H1 (cell line): ENCODE measurements around the gene ZNF20. TPM values are rescaled to one million over a fixed set of nuclear protein-coding genes. Genes with fewer than 3 reads are reported as not detected.

Experiments
- HDAC2 ChIP-seq, 2 experiments: fragments of 300-600 bp in 1 of 2; sonication (generic) in 1 of 2; IDR thresholded peaks; 2 replicates each; pipeline ENCODE4 v1.6.1; 2011 to 2012; ENCODE audit warnings: low read depth in 2 of 2, low read length in 2 of 2, mild to moderate bottlenecking in 2 of 2, moderate library complexity in 2 of 2, borderline replicate concordance in 1 of 2, inconsistent platforms in 1 of 2
- POLR2A ChIP-seq, 2 experiments: IDR thresholded peaks; 1 replicate in 1 of 2; 2 replicates in 1 of 2; pipeline ENCODE4 v1.6.1; 2011; ENCODE audit warnings: low read depth in 2 of 2, low read length in 2 of 2, mild to moderate bottlenecking in 2 of 2; ENCODE audit errors: control extremely low read depth in 1 of 2
- SP4 ChIP-seq: IDR thresholded peaks from 2 replicates; pipeline ENCODE4 v1.6.1; 2012; ENCODE audit warnings: low read length, inconsistent platforms
- polyA plus RNA-seq, 7 experiments: library from polyadenylated mRNA; depleted of rRNA in 3 of 7; stranded (reverse) in 5 of 7; unstranded in 2 of 7; fragments of >200 nt in 5 of 7; fragments of 200-250 nt in 2 of 7; gene quantifications; 1 replicate in 5 of 7; 2 replicates in 1 of 7; 4 replicates in 1 of 7; pipeline versions ENCODE4 v1.2.1 to v1.2.3, GENCODE V29; 2011 to 2013; ENCODE audit warnings: missing spikeins in 2 of 7, mixed read lengths in 2 of 7
- total RNA-seq: library from RNA; stranded (reverse); fragmentation: NEBNext Ultra II Directional; extraction: Animal tissue kit (Norgen Biotek cat#: 25700); gene quantifications from 2 replicates; pipeline ENCODE4 v1.2.1, GENCODE V29; 2021

Gene ZNF20
- total and polyA plus RNA-seq, 2 of the 8 experiments (the other 6 are each of a cell fraction or from before 2014, with no cell fraction given): 1.6 to 9.0 TPM

DNA sequence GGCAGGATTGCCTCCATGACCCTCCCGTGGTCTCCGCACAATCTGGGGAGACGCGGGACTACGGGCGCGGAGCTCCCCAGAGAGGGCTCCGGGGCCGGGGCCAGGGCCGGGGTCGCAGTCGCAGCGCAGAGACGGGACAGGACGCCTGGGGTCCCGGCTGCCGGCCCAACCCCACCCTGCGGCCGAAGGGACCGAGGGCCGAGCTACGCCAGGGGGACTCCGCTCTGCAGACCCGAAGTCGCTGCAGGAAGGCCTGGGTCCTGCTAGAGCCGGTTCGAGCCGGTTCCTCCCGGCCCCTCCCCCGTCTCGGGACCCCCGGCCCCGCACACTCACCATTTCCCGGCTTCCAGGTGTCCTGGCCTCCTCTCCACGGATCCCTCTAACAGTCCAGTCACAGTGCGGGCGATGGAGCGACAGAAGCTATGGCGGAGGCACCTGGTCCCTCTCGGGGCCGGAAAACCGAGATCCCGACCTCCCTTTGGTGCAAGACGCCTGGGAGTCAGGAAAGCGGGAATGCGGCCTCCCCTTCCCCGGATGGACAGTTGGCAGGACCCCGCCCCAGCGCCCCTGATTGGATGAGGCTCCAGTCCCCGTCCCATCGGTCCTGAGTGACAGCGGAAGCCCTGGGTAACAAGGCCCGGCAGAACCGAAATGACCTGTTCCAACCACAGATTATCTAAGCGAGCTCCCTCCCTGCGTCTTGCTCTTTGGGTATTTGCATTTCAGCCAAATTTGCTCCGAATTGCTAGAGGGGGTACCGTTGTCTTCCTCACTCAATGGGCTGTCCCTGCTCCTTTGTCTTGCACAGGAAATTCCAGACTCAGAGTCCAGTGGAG is 16.3 kb upstream of the ZNF20 start, which contains the start of gene ZNF625 (continued):
- TF ChIP-seq HDAC2 (IDR thresholded peaks at IDR 0.05; ENCODE audit: borderline replicate concordance in 1 of 2, low read depth in 2 of 2, low read length in 2 of 2) (0 out of 4 replicates have a peak, but pooled peaks of 1 of the 2 experiments have one; percentile 16), POLR2A (IDR thresholded peaks at IDR 0.05; ENCODE audit: control extremely low read depth in 1 of 2, low read depth in 2 of 2, low read length in 2 of 2) (peak; percentile 93 to 98), SP4 (no peak)
